WTC11 (cell line): Measurements from ENCODE around the gene CDH6. TPM values are rescaled to one million over a fixed set of nuclear protein-coding genes. Genes with fewer than 3 reads are reported as not detected.

Source experiments
- ATAC-seq: fragments of 200-7000 bp; cut with Tn5 transposase; 2 replicates; pipeline ENCODE4 v1.10.0; 2021; ENCODE audit warnings: mild to moderate bottlenecking, moderate library complexity
- CTCF ChIA-PET: fragments of 300-600 bp; sonication (Branson Sonifier 250); formaldehyde crosslinking; loops from one replicate; lab custom pipeline; 2021; ENCODE audit warnings: antibody characterized with exemption; lab: Charles Lee
- POLR2A ChIA-PET: fragments of 350-600 bp; sonication (Branson Sonifier 250); formaldehyde crosslinking; loops from one replicate; lab custom pipeline; 2021; ENCODE audit warnings: antibody characterized with exemption; lab: Charles Lee
- DNase-seq: peaks from one replicate; pipeline ENCODE4 v3.0.0; 2021; ENCODE audit warnings: low spot score
- H3K27ac Mint-ChIP-seq: 2 replicates; pipeline ENCODE4 v1.8.0; 2021; ENCODE audit warnings: mixed read lengths
- H3K27me3 Mint-ChIP-seq: 2 replicates; pipeline ENCODE4 v1.8.0; 2021; ENCODE audit warnings: low read depth, mild to moderate bottlenecking, moderate library complexity, mixed read lengths
- H3K36me3 Mint-ChIP-seq: 2 replicates; pipeline ENCODE4 v1.8.0; 2021; ENCODE audit warnings: mixed read lengths
- H3K4me1 Mint-ChIP-seq: 2 replicates; pipeline ENCODE4 v1.8.0; 2022; ENCODE audit warnings: mixed read lengths
- H3K4me3 Mint-ChIP-seq: 2 replicates; pipeline ENCODE4 v1.8.0; 2021; ENCODE audit warnings: mild to moderate bottlenecking, moderate library complexity, mixed read lengths
- H3K9me3 Mint-ChIP-seq: 2 replicates; pipeline ENCODE4 v1.8.0; 2021; ENCODE audit warnings: mixed read lengths
- ATF1 ChIP-seq: sonication (generic); formaldehyde crosslinking; IDR thresholded peaks from 2 replicates; pipeline ENCODE4 v1.8.1; 2023; ENCODE audit warnings: mild to moderate bottlenecking, moderate library complexity, missing genetic modification reagents
- FOXP1 ChIP-seq: sonication (generic); formaldehyde crosslinking; IDR thresholded peaks from 2 replicates; pipeline ENCODE4 v1.8.0; 2022; ENCODE audit warnings: missing genetic modification reagents, mild to moderate bottlenecking, moderate library complexity, borderline replicate concordance
- GTF2I ChIP-seq: fragments of 250-450 bp; sonication (Bioruptor Pico); conservative IDR thresholded peaks from 2 replicates; pipeline ENCODE4 v1.4.0; 2021; ENCODE audit warnings: mild to moderate bottlenecking
- HMGA2 ChIP-seq: fragments of 250-450 bp; sonication (Bioruptor Pico); IDR thresholded peaks from 2 replicates; pipeline ENCODE4 v1.4.0; 2021; ENCODE audit warnings: mild to moderate bottlenecking, moderate library complexity
- JUN ChIP-seq: sonication (generic); formaldehyde crosslinking; IDR thresholded peaks from 2 replicates; pipeline ENCODE4 v1.8.0; 2023; ENCODE audit warnings: mild to moderate bottlenecking, missing genetic modification reagents
- KAT7 ChIP-seq: sonication (generic); formaldehyde crosslinking; IDR thresholded peaks from 2 replicates; pipeline ENCODE4 v1.8.1; 2023; ENCODE audit warnings: missing genetic modification reagents, mild to moderate bottlenecking, borderline replicate concordance
- MXD4 ChIP-seq: fragments of 250-450 bp; sonication (Bioruptor Pico); IDR thresholded peaks from 2 replicates; pipeline ENCODE4 v1.8.0; 2021; ENCODE audit warnings: mild to moderate bottlenecking, moderate library complexity, borderline replicate concordance
- RELA ChIP-seq: sonication (generic); formaldehyde crosslinking; IDR thresholded peaks from 2 replicates; pipeline ENCODE4 v1.8.1; 2022; ENCODE audit warnings: missing genetic modification reagents, mild to moderate bottlenecking, borderline replicate concordance
- RORB ChIP-seq: fragments of 250-450 bp; sonication (Bioruptor Pico); IDR thresholded peaks from 2 replicates; pipeline ENCODE4 v1.9.0; 2021; ENCODE audit warnings: mild to moderate bottlenecking
- SOX15 ChIP-seq: fragments of 250-450 bp; sonication (Bioruptor Pico); IDR thresholded peaks from 2 replicates; pipeline ENCODE4 v1.9.0; 2021; ENCODE audit warnings: mild to moderate bottlenecking
- TEAD1 ChIP-seq: sonication (generic); formaldehyde crosslinking; IDR thresholded peaks from 2 replicates; pipeline ENCODE4 v1.8.0; 2022; ENCODE audit warnings: mild to moderate bottlenecking, missing genetic modification reagents
- ZNF219 ChIP-seq: sonication (generic); formaldehyde crosslinking; IDR thresholded peaks from 2 replicates; pipeline ENCODE4 v1.8.0; 2023; ENCODE audit warnings: missing genetic modification reagents, mild to moderate bottlenecking, borderline replicate concordance
- ZNF317 ChIP-seq: sonication (generic); formaldehyde crosslinking; IDR thresholded peaks from 2 replicates; pipeline ENCODE4 v1.8.1; 2023; ENCODE audit warnings: low read depth, mild to moderate bottlenecking, moderate library complexity, missing genetic modification reagents, borderline replicate concordance
- ZNF416 ChIP-seq: fragments of 250-450 bp; sonication (Bioruptor Pico); IDR thresholded peaks from 2 replicates; pipeline ENCODE4 v1.9.0; 2021; ENCODE audit warnings: mild to moderate bottlenecking, inconsistent platforms
- total RNA-seq: library from RNA; stranded (reverse); gene quantifications from 3 replicates; pipeline ENCODE4 v1.2.3, GENCODE V29; 2021
- TF ChIP-seq, protein P1 (sequence below): sonication (generic); formaldehyde crosslinking; conservative IDR thresholded peaks from 2 replicates; pipeline ENCODE4 v1.8.1; 2023; ENCODE audit warnings: mild to moderate bottlenecking, low read depth, missing genetic modification reagents, moderate library complexity
- TF ChIP-seq, protein P2 (sequence below): fragments of 200-600 bp; IDR thresholded peaks from 2 replicates; pipeline ENCODE4 v1.8.0; 2022; ENCODE audit warnings: antibody characterized with exemption
- TF ChIP-seq, protein P3 (sequence below): sonication (generic); formaldehyde crosslinking; IDR thresholded peaks from 2 replicates; pipeline ENCODE4 v1.8.1; 2023; ENCODE audit warnings: mild to moderate bottlenecking, moderate library complexity, missing genetic modification reagents
- TF ChIP-seq, protein P4 (sequence below): fragments of 250-450 bp; sonication (Bioruptor Pico); IDR thresholded peaks from 2 replicates; pipeline ENCODE4 v1.9.0; 2021; ENCODE audit warnings: mild to moderate bottlenecking
- TF ChIP-seq, protein P5 (sequence below): sonication (generic); formaldehyde crosslinking; IDR thresholded peaks from 2 replicates; pipeline ENCODE4 v1.8.0; 2023; ENCODE audit warnings: missing genetic modification reagents, mild to moderate bottlenecking, borderline replicate concordance
- TF ChIP-seq, protein P6 (sequence below): sonication (generic); formaldehyde crosslinking; IDR thresholded peaks from 2 replicates; pipeline ENCODE4 v1.8.1; 2023; ENCODE audit warnings: mild to moderate bottlenecking, missing genetic modification reagents, moderate library complexity

CDH6 gene
- total RNA-seq, 1 experiment from 2014 or later = 2.6 TPM

DNA sequence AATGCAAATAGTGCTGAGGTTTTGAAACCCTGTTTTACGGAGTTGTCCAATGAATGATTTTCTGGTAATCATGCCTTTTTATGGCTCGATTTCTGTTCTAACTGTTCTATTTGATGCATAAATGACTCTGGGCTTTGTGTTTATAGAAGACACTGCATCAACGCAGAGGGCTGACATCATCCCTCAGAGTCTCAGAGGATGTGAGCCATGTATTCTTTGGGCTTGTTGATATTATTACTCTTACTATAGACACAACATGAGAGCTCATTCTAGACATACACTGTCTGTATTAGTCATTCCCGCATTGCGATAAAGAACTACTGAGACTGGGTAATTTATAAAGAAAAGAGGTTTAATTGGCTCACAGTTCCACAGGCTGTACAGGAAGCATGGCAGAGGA is 31.6 kb downstream of the CDH6 start:
- ATAC-seq = no peak
- CTCF ChIA-PET = no interaction called here
- peaks cover 4% of the 10 kb centered on the region; the same call in 1 of the 2 replicates for H3K9me3 Mint-ChIP-seq

GRCh38 chr5:31225613-31226012 is 32.1 kb downstream of the CDH6 start:
- no peak for ATAC-seq
- peaks cover 4% of the 10 kb centered on the region; the same call in 1 of the 2 replicates for H3K4me1 Mint-ChIP-seq
- H3K4me3 Mint-ChIP-seq = no peak overlapping the region
- no peaks in the 10 kb centered on the region for H3K27me3 Mint-ChIP-seq
- peaks cover 4% of the 10 kb centered on the region; the same call in 1 of the 2 replicates for H3K9me3 Mint-ChIP-seq
- no peak for DNase-seq
- H3K27ac Mint-ChIP-seq = no peak overlapping the region
- ChIA-PET POLR2A (no interaction called here), CTCF (no interaction called here)
- no peaks in the 10 kb centered on the region for H3K36me3 Mint-ChIP-seq
- TF ChIP-seq RELA (CRISPR knock-in tag) (no peak), ZNF219 (CRISPR knock-in tag) (no peak), ZNF416 (CRISPR knock-in tag) (no peak), JUN (CRISPR knock-in tag) (no peak), ATF1 (no peak), TEAD1 (CRISPR knock-in tag) (no peak), GTF2I (CRISPR knock-in tag) (no peak), ZNF317 (CRISPR knock-in tag) (no peak), HMGA2 (CRISPR knock-in tag) (no peak), KAT7 (CRISPR knock-in tag) (no peak), FOXP1 (CRISPR knock-in tag) (no peak), RORB (no peak)
- TF ChIP-seq, protein P1, sequence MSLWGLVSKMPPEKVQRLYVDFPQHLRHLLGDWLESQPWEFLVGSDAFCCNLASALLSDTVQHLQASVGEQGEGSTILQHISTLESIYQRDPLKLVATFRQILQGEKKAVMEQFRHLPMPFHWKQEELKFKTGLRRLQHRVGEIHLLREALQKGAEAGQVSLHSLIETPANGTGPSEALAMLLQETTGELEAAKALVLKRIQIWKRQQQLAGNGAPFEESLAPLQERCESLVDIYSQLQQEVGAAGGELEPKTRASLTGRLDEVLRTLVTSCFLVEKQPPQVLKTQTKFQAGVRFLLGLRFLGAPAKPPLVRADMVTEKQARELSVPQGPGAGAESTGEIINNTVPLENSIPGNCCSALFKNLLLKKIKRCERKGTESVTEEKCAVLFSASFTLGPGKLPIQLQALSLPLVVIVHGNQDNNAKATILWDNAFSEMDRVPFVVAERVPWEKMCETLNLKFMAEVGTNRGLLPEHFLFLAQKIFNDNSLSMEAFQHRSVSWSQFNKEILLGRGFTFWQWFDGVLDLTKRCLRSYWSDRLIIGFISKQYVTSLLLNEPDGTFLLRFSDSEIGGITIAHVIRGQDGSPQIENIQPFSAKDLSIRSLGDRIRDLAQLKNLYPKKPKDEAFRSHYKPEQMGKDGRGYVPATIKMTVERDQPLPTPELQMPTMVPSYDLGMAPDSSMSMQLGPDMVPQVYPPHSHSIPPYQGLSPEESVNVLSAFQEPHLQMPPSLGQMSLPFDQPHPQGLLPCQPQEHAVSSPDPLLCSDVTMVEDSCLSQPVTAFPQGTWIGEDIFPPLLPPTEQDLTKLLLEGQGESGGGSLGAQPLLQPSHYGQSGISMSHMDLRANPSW (CRISPR knock-in tag) = no peak
- TF ChIP-seq, protein P2, sequence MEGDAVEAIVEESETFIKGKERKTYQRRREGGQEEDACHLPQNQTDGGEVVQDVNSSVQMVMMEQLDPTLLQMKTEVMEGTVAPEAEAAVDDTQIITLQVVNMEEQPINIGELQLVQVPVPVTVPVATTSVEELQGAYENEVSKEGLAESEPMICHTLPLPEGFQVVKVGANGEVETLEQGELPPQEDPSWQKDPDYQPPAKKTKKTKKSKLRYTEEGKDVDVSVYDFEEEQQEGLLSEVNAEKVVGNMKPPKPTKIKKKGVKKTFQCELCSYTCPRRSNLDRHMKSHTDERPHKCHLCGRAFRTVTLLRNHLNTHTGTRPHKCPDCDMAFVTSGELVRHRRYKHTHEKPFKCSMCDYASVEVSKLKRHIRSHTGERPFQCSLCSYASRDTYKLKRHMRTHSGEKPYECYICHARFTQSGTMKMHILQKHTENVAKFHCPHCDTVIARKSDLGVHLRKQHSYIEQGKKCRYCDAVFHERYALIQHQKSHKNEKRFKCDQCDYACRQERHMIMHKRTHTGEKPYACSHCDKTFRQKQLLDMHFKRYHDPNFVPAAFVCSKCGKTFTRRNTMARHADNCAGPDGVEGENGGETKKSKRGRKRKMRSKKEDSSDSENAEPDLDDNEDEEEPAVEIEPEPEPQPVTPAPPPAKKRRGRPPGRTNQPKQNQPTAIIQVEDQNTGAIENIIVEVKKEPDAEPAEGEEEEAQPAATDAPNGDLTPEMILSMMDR = no peak
- TF ChIP-seq, protein P3, sequence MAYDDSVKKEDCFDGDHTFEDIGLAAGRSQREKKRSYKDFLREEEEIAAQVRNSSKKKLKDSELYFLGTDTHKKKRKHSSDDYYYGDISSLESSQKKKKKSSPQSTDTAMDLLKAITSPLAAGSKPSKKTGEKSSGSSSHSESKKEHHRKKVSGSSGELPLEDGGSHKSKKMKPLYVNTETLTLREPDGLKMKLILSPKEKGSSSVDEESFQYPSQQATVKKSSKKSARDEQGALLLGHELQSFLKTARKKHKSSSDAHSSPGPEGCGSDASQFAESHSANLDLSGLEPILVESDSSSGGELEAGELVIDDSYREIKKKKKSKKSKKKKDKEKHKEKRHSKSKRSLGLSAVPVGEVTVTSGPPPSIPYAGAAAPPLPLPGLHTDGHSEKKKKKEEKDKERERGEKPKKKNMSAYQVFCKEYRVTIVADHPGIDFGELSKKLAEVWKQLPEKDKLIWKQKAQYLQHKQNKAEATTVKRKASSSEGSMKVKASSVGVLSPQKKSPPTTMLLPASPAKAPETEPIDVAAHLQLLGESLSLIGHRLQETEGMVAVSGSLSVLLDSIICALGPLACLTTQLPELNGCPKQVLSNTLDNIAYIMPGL = no peak
- TF ChIP-seq, protein P4, sequence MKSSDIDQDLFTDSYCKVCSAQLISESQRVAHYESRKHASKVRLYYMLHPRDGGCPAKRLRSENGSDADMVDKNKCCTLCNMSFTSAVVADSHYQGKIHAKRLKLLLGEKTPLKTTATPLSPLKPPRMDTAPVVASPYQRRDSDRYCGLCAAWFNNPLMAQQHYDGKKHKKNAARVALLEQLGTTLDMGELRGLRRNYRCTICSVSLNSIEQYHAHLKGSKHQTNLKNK (CRISPR knock-in tag) = no peak
- TF ChIP-seq, protein P5, sequence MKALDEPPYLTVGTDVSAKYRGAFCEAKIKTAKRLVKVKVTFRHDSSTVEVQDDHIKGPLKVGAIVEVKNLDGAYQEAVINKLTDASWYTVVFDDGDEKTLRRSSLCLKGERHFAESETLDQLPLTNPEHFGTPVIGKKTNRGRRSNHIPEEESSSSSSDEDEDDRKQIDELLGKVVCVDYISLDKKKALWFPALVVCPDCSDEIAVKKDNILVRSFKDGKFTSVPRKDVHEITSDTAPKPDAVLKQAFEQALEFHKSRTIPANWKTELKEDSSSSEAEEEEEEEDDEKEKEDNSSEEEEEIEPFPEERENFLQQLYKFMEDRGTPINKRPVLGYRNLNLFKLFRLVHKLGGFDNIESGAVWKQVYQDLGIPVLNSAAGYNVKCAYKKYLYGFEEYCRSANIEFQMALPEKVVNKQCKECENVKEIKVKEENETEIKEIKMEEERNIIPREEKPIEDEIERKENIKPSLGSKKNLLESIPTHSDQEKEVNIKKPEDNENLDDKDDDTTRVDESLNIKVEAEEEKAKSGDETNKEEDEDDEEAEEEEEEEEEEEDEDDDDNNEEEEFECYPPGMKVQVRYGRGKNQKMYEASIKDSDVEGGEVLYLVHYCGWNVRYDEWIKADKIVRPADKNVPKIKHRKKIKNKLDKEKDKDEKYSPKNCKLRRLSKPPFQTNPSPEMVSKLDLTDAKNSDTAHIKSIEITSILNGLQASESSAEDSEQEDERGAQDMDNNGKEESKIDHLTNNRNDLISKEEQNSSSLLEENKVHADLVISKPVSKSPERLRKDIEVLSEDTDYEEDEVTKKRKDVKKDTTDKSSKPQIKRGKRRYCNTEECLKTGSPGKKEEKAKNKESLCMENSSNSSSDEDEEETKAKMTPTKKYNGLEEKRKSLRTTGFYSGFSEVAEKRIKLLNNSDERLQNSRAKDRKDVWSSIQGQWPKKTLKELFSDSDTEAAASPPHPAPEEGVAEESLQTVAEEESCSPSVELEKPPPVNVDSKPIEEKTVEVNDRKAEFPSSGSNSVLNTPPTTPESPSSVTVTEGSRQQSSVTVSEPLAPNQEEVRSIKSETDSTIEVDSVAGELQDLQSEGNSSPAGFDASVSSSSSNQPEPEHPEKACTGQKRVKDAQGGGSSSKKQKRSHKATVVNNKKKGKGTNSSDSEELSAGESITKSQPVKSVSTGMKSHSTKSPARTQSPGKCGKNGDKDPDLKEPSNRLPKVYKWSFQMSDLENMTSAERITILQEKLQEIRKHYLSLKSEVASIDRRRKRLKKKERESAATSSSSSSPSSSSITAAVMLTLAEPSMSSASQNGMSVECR (CRISPR knock-in tag) = no peak
- TF ChIP-seq, protein P6, sequence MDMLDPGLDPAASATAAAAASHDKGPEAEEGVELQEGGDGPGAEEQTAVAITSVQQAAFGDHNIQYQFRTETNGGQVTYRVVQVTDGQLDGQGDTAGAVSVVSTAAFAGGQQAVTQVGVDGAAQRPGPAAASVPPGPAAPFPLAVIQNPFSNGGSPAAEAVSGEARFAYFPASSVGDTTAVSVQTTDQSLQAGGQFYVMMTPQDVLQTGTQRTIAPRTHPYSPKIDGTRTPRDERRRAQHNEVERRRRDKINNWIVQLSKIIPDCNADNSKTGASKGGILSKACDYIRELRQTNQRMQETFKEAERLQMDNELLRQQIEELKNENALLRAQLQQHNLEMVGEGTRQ (CRISPR knock-in tag) = no peak

More for the DNA sequence above, 31.6 kb downstream of the CDH6 start:
- H3K36me3 Mint-ChIP-seq = no peaks in the 10 kb centered on the region
- no peak for DNase-seq
- no peaks in the 10 kb centered on the region for H3K27me3 Mint-ChIP-seq
- TF ChIP-seq MXD4 (CRISPR knock-in tag) = no peak
- TF ChIP-seq, protein P1 (CRISPR knock-in tag) = no peak
- TF ChIP-seq SOX15 (CRISPR knock-in tag) = no peak
- H3K27ac Mint-ChIP-seq = no peak overlapping the region
- peaks cover 4% of the 10 kb centered on the region; the same call in 1 of the 2 replicates for H3K4me1 Mint-ChIP-seq
- POLR2A ChIA-PET = no interaction called here
- no peak overlapping the region for H3K4me3 Mint-ChIP-seq
